ENCODE measurements around the gene SPIN2A.

DNA sequence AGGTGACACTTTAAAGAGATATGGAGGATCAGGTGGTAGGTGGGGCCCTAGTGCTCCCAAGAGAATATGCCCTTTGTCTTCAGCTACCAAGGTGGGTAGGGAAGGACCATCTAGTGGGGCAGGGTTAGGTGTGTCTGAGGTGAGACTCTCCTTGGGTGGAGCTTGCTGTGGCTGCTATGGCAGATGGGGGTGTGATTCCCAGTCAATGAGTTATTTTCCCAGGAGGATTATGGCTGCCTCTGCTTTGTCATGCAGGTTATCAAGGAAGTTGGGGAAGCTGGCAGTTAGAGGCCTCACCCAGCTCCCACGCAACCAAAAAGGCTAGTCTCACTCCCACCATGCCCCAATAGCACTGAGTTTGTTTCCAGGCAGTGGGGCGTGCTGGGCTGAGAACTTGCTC, 18.0 kb upstream of the SPIN2A start:
- TF ChIP-seq TARDBP (IDR thresholded peaks at IDR 0.05) (no peak), ELF4 (IDR thresholded peaks at IDR 0.05) (no peak)

Measured in HEK293T (cell line).